ENCODE results near the gene PRR7.
"Not testable (repeated sequence)": the region's sequence is repeated elsewhere in the genome, so short reads cannot be mapped to it uniquely, and the experiment has no call there.

The PRR7 gene

DNA sequence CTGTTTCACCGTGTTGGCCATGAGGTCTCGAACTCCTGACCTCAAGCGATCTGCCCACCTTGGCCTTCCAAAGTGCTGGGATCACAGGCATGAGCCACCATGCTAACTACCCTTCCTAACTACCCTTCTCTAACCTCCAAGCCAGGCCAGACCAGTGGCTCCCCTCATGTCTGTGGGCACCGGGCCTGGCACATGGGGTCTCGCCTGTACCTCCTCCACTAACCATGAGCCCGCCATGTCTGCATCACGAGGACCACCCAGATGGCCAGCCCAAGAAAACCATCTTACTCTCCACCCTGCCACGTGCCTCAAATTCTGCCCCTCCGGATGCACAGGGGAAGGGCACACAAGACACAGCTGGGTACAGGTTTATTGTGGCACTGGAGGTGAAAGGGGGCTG, 36.4 kb downstream of the PRR7 start:
- H2BK15ac ChIP-seq (replicated peaks; ENCODE audit: low read depth): no peak overlapping the region
- no peak overlapping the region for H3K4ac ChIP-seq (ENCODE audit: low read depth, low read length)
- H3K4me2 ChIP-seq (ENCODE audit: low read length): no peak overlapping the region
- no peak overlapping the region for H3K4me3 ChIP-seq (ENCODE audit: low read length)
- H3K18ac ChIP-seq (ENCODE audit: low read length): no peak overlapping the region
- H3K27ac ChIP-seq (ENCODE audit: low read depth, low read length): no peak overlapping the region
- peaks cover 16% of the 10 kb centered on the region for H3K36me3 ChIP-seq (ENCODE audit: control insufficient read depth, insufficient read depth, low read length)
- H3K79me2 ChIP-seq (ENCODE audit: control insufficient read depth, insufficient read depth, low read length): no peaks in the 10 kb centered on the region
- no peak overlapping the region for H2BK120ac ChIP-seq (ENCODE audit: low read depth, low read length)
- DNase-seq: no peak
- no peaks in the 10 kb centered on the region for H3K79me1 ChIP-seq (ENCODE audit: low read length)
- H3K4me1 ChIP-seq (ENCODE audit: control insufficient read depth, low read depth, low read length): no peaks in the 10 kb centered on the region
- WGBS (ENCODE audit: extremely low coverage, insufficient coverage, low lambda C conversion rate): no CpG with 5 or more reads among the region's 9 CpGs
- H2AK5ac ChIP-seq (ENCODE audit: low read length): no peak overlapping the region
- no peak overlapping the region for H4K8ac ChIP-seq (ENCODE audit: low read depth, low read length)
- no peak overlapping the region for H2BK5ac ChIP-seq (ENCODE audit: low read length)
- H3K9ac ChIP-seq (ENCODE audit: low read length): no peak overlapping the region
- H3K56ac ChIP-seq (ENCODE audit: low read length): no peak overlapping the region
- H3K23ac ChIP-seq (ENCODE audit: low read length): no peak overlapping the region
- no peaks in the 10 kb centered on the region for H3K27me3 ChIP-seq (ENCODE audit: insufficient read depth, low read length, poor library complexity)
- no peak overlapping the region for H4K5ac ChIP-seq (ENCODE audit: low read length)

GRCh38 chr5:177483994-177484901, 37.6 kb downstream of the PRR7 start:
- no peak for DNase-seq
- Histone ChIP-seq H2AK5ac (ENCODE audit: low read length) (no peak overlapping the region), H3K79me1 (ENCODE audit: low read length) (no peaks in the 10 kb centered on the region), H2BK15ac (replicated peaks; ENCODE audit: low read depth) (no peak overlapping the region), H3K4me3 (ENCODE audit: low read length) (no peak overlapping the region), H2BK5ac (ENCODE audit: low read length) (no peak overlapping the region), H3K4ac (ENCODE audit: low read depth, low read length) (no peak overlapping the region), H2BK120ac (ENCODE audit: low read depth, low read length) (no peak overlapping the region), H3K27me3 (ENCODE audit: insufficient read depth, low read length, poor library complexity) (no peaks in the 10 kb centered on the region), H3K9ac (ENCODE audit: low read length) (no peak overlapping the region), H3K18ac (ENCODE audit: low read length) (no peak overlapping the region), H3K36me3 (ENCODE audit: control insufficient read depth, insufficient read depth, low read length) (peaks cover 22% of the 10 kb centered on the region), H3K56ac (ENCODE audit: low read length) (no peak overlapping the region), H3K4me2 (ENCODE audit: low read length) (no peak overlapping the region), H4K5ac (ENCODE audit: low read length) (no peak overlapping the region), H3K23ac (ENCODE audit: low read length) (no peak overlapping the region), H4K8ac (ENCODE audit: low read depth, low read length) (no peak overlapping the region), H3K27ac (ENCODE audit: low read depth, low read length) (no peak overlapping the region), H3K79me2 (ENCODE audit: control insufficient read depth, insufficient read depth, low read length) (no peaks in the 10 kb centered on the region), H3K4me1 (ENCODE audit: control insufficient read depth, low read depth, low read length) (no peaks in the 10 kb centered on the region)
- no CpG with 5 or more reads among the region's 22 CpGs for WGBS (ENCODE audit: extremely low coverage, insufficient coverage, low lambda C conversion rate)

- no CpG with 5 or more reads among the region's 13 CpGs for WGBS (ENCODE audit: extremely low coverage, insufficient coverage, low lambda C conversion rate)
- H3K27me3 ChIP-seq (ENCODE audit: insufficient read depth, low read length, poor library complexity): no peaks in the 10 kb centered on the region
- no peak overlapping the region for H3K23ac ChIP-seq (ENCODE audit: low read length)
- DNase-seq: no peak
- no peaks in the 10 kb centered on the region for H3K79me2 ChIP-seq (ENCODE audit: control insufficient read depth, insufficient read depth, low read length)
- no peak overlapping the region for H2BK15ac ChIP-seq (replicated peaks; ENCODE audit: low read depth)
- H2BK120ac ChIP-seq (ENCODE audit: low read depth, low read length): no peak overlapping the region
- H4K8ac ChIP-seq (ENCODE audit: low read depth, low read length): no peak overlapping the region
- no peak overlapping the region for H4K5ac ChIP-seq (ENCODE audit: low read length)
- no peak overlapping the region for H3K4ac ChIP-seq (ENCODE audit: low read depth, low read length)
- H3K4me1 ChIP-seq (ENCODE audit: control insufficient read depth, low read depth, low read length): no peaks in the 10 kb centered on the region
- no peak overlapping the region for H3K56ac ChIP-seq (ENCODE audit: low read length)
- no peak overlapping the region for H3K4me2 ChIP-seq (ENCODE audit: low read length)
- no peak overlapping the region for H2AK5ac ChIP-seq (ENCODE audit: low read length)
- no peak overlapping the region for H2BK5ac ChIP-seq (ENCODE audit: low read length)
- no peak overlapping the region for H3K27ac ChIP-seq (ENCODE audit: low read depth, low read length)
- H3K36me3 ChIP-seq (ENCODE audit: control insufficient read depth, insufficient read depth, low read length): peaks cover 24% of the 10 kb centered on the region
- H3K4me3 ChIP-seq (ENCODE audit: low read length): no peak overlapping the region
- no peak overlapping the region for H3K18ac ChIP-seq (ENCODE audit: low read length)
- H3K9ac ChIP-seq (ENCODE audit: low read length): no peak overlapping the region
- peaks cover 2% of the 10 kb centered on the region for H3K79me1 ChIP-seq (ENCODE audit: low read length)
These were observed 38.4 kb downstream of the PRR7 start for GRCh38 chr5:177484902-177485549.

DNA sequence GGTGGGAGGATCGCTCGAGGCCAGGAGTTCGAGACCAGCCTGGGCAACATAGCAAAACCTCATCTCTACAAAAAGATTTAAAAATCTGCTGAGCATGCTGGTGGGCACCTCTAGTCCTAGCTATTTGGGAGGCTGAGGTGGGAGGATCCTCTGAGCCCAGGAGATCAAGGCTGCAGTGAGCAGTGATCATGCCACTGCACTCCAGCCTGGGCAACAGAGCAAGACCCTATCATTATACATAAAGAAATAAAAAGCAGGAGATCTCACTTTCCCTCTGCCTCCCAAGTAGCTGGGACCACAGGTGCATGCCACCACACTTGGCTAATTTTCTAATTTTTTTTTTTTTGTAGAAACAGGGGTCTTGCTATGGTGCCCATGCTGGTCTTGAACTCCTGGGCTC, 39.1 kb downstream of the PRR7 start:
- H3K36me3 ChIP-seq (ENCODE audit: control insufficient read depth, insufficient read depth, low read length): peaks cover 27% of the 10 kb centered on the region

DNA sequence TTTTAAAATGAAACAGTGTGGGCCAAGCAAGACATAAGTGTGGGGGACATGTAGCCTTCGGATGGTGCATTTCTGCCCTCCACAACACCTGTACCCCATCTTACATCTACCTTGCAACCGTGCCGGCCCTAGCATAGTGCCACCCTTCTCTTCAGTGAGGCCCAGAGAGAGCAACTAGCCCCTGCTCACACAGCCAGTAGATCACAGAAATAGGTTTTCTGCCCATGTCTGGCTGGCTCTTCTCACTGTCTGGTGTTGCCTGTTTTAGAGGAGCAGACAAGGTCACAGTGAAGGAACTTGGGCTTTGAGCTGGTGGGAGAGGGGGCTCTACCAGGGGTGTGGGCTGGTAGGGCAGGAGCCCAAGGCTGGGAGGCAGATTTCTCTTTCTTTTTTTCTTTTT, 39.6 kb downstream of the PRR7 start:
- Histone ChIP-seq H4K5ac (ENCODE audit: low read length) (no peak overlapping the region), H2BK120ac (ENCODE audit: low read depth, low read length) (no peak overlapping the region)

More for the DNA sequence above, 39.1 kb downstream of the PRR7 start:
- H3K18ac ChIP-seq (ENCODE audit: low read length); H2AK5ac ChIP-seq (ENCODE audit: low read length); DNase-seq; H3K79me1 ChIP-seq (ENCODE audit: low read length); H4K8ac ChIP-seq (ENCODE audit: low read depth, low read length); H3K79me2 ChIP-seq (ENCODE audit: control insufficient read depth, insufficient read depth, low read length); H3K9ac ChIP-seq (ENCODE audit: low read length); H2BK15ac ChIP-seq (replicated peaks; ENCODE audit: low read depth); H3K4ac ChIP-seq (ENCODE audit: low read depth, low read length); H3K23ac ChIP-seq (ENCODE audit: low read length); H3K4me3 ChIP-seq (ENCODE audit: low read length); H3K27ac ChIP-seq (ENCODE audit: low read depth, low read length); H3K56ac ChIP-seq (ENCODE audit: low read length); H2BK120ac ChIP-seq (ENCODE audit: low read depth, low read length); H2BK5ac ChIP-seq (ENCODE audit: low read length); H3K27me3 ChIP-seq (ENCODE audit: insufficient read depth, low read length, poor library complexity); H3K4me1 ChIP-seq (ENCODE audit: control insufficient read depth, low read depth, low read length); H4K5ac ChIP-seq (ENCODE audit: low read length); H3K4me2 ChIP-seq (ENCODE audit: low read length): not testable (repeated sequence)
- no CpG with 5 or more reads among the region's 3 CpGs for WGBS (ENCODE audit: extremely low coverage, insufficient coverage, low lambda C conversion rate)

More for the DNA sequence above, 39.6 kb downstream of the PRR7 start:
- H3K4me2 ChIP-seq (ENCODE audit: low read length): no peak overlapping the region
- no peak overlapping the region for H3K23ac ChIP-seq (ENCODE audit: low read length)
- H3K79me2 ChIP-seq (ENCODE audit: control insufficient read depth, insufficient read depth, low read length): no peaks in the 10 kb centered on the region
- WGBS (ENCODE audit: extremely low coverage, insufficient coverage, low lambda C conversion rate): no CpG with 5 or more reads among the region's 3 CpGs
- no peak overlapping the region for H3K27ac ChIP-seq (ENCODE audit: low read depth, low read length)
- no peak overlapping the region for H4K8ac ChIP-seq (ENCODE audit: low read depth, low read length)
- H3K79me1 ChIP-seq (ENCODE audit: low read length): peaks cover 6% of the 10 kb centered on the region
- H2BK15ac ChIP-seq (replicated peaks; ENCODE audit: low read depth): no peak overlapping the region
- H3K9ac ChIP-seq (ENCODE audit: low read length): no peak overlapping the region
- no peak overlapping the region for H3K4ac ChIP-seq (ENCODE audit: low read depth, low read length)
- H3K18ac ChIP-seq (ENCODE audit: low read length): no peak overlapping the region
- no peaks in the 10 kb centered on the region for H3K4me1 ChIP-seq (ENCODE audit: control insufficient read depth, low read depth, low read length)
- H2AK5ac ChIP-seq (ENCODE audit: low read length): no peak overlapping the region
- H3K56ac ChIP-seq (ENCODE audit: low read length): no peak overlapping the region
- peaks cover 27% of the 10 kb centered on the region for H3K36me3 ChIP-seq (ENCODE audit: control insufficient read depth, insufficient read depth, low read length)
- no peaks in the 10 kb centered on the region for H3K27me3 ChIP-seq (ENCODE audit: insufficient read depth, low read length, poor library complexity)
- DNase-seq: no peak
- H3K4me3 ChIP-seq (ENCODE audit: low read length): no peak overlapping the region
- no peak overlapping the region for H2BK5ac ChIP-seq (ENCODE audit: low read length)
